Measurements from ENCODE around the gene PDZD8.

- TF ChIP-seq CTCF (IDR thresholded peaks at IDR 0.05; ENCODE audit: insufficient read depth, low read depth, low read length) (no peak), EZH2 (IDR thresholded peaks at IDR 0.05; ENCODE audit: insufficient read depth, low read length) (no peak)
Measured at GRCh38 chr10:117351558-117351957, 23.7 kb downstream of the PDZD8 start.
